Muscle layer of colon (tissue), 2 donors: ENCODE results near the gene KNSTRN.

Experiments used
- H3K27ac ChIP-seq: one replicate; pipeline ENCODE4 v1.7.0; 2013; ENCODE audit warnings: low read depth, mild to moderate bottlenecking, low read length, moderate library complexity
- H3K27me3 ChIP-seq, 2 donors: one replicate each; pipeline ENCODE4 v1.7.0; 2013; ENCODE audit warnings: low read length in 2 of 2, mild to moderate bottlenecking in 2 of 2; ENCODE audit not compliant: insufficient read depth in 2 of 2, control insufficient read depth in 1 of 2
- H3K36me3 ChIP-seq: one replicate; pipeline ENCODE4 v1.7.0; 2013; ENCODE audit warnings: mild to moderate bottlenecking, low read length; ENCODE audit not compliant: insufficient read depth
- H3K4me1 ChIP-seq: one replicate; pipeline ENCODE4 v1.7.0; 2013; ENCODE audit warnings: mild to moderate bottlenecking, low read length; ENCODE audit not compliant: insufficient read depth
- H3K4me3 ChIP-seq, 2 donors: one replicate each; pipeline ENCODE4 v1.7.0; 2013; ENCODE audit warnings: low read length in 2 of 2, low read depth in 1 of 2, mild to moderate bottlenecking in 1 of 2, moderate library complexity in 1 of 2
- H3K9ac ChIP-seq: one replicate; pipeline ENCODE4 v1.7.0; 2013; ENCODE audit warnings: low read length
- H3K9me3 ChIP-seq: one replicate; pipeline ENCODE4 v1.7.0; 2013; ENCODE audit warnings: mild to moderate bottlenecking, low read length
- donor health status: abdominal sarcoma.
- donor health status: Adenocarcinoma of cecum.

The KNSTRN gene

DNA sequence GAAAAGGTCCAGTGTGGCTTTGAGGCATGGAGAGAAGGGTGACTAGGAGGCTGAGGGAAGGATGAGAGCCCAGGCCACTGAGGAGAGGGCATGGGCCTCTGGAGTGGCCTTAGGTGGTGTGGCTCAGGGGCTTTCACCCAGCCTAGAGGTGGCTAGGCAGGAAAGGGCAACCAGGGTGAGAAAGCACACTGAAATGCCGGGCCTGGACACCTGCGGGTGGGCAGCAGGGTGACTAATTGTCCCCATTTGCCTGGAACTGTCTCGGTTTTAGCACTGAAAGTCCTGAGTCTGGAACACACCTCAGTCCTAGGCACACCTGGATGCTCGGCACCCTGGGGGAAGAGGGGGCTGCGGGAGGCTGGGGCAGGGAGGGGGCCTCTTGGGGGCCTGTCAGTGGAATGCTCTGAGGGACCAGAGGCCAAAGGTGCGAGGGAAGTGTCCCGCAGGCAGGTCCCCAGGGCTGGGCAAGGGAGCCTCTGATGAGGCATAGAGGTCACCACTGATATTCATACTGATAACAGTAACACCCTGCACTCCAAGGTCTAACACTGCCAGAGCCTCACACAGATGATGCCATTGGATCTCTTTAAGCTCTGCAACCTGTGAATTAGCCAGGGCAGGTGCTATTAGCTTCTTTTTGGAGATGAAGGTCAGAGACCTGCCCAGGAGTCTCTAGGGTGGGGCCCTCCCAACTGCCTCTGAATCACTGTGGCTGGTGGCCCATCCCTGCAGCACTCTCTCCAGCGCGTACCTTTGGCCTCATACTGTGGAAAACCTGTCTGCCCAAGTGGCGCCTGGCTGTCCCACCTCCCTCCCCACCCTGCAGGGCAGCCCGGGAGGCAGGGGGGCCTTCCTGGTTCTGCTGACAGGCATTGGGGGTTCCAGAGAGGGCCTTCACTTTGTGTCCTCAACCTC, 34.7 kb upstream of the KNSTRN start:
- Histone ChIP-seq H3K36me3 (no peaks in the 10 kb centered on the region), H3K9ac (no peak overlapping the region), H3K4me1 (peaks cover 17% of the 10 kb centered on the region), H3K4me3 (no peak overlapping the region), H3K27me3 (no peaks in the 10 kb centered on the region), H3K9me3 (no peaks in the 10 kb centered on the region), H3K27ac (no peak overlapping the region)

GRCh38 chr15:40348474-40348870, 34.0 kb upstream of the KNSTRN start:
- Histone ChIP-seq H3K27ac (no peak overlapping the region), H3K4me3 (no peak overlapping the region), H3K27me3 (no peaks in the 10 kb centered on the region), H3K9ac (no peak overlapping the region), H3K4me1 (peaks cover 10% of the 10 kb centered on the region), H3K9me3 (no peaks in the 10 kb centered on the region), H3K36me3 (no peaks in the 10 kb centered on the region)

- H3K4me1 ChIP-seq: peaks cover 3% of the 10 kb centered on the region
- no peaks in the 10 kb centered on the region for H3K9me3 ChIP-seq
- H3K36me3 ChIP-seq: no peaks in the 10 kb centered on the region
- H3K9ac ChIP-seq: no peak overlapping the region
- H3K4me3 ChIP-seq: no peak overlapping the region
- no peak overlapping the region for H3K27ac ChIP-seq
- no peaks in the 10 kb centered on the region for H3K27me3 ChIP-seq
These were observed 33.4 kb upstream of the KNSTRN start for GRCh38 chr15:40349163-40349562.

- H3K9ac ChIP-seq: no peak overlapping the region
- no peaks in the 10 kb centered on the region for H3K9me3 ChIP-seq
- no peak overlapping the region for H3K27ac ChIP-seq
These were observed 30.1 kb upstream of the KNSTRN start for GRCh38 chr15:40352281-40352901.

DNA sequence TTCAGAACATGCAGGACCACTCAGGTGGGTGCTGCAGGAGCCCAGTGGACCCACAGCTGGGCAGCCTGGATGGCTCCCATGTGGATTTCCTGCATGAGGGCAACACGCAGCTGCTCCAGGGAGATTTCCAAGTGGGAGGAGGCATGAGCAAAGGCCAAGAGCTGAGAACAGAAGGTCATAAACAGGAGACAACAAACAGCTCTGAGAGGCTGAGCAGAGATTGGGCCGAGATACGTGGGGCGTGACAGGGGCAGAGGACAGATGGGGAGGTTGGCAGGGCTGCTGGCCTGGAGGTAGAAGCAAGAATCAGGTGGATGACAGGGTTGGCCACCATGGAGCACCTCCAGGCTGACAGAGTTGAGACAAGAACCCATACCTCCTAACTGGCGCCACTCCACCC, 28.8 kb upstream of the KNSTRN start:
- Histone ChIP-seq H3K4me3 (no peak overlapping the region), H3K9me3 (no peaks in the 10 kb centered on the region), H3K27me3 (peaks cover 0 to 4% of the 10 kb centered on the region in 2 donors), H3K27ac (no peak overlapping the region), H3K9ac (no peak overlapping the region), H3K4me1 (no peaks in the 10 kb centered on the region), H3K36me3 (no peaks in the 10 kb centered on the region)

More at GRCh38 chr15:40352281-40352901, 30.1 kb upstream of the KNSTRN start:
- H3K27me3 ChIP-seq: no peaks in the 10 kb centered on the region
- H3K4me3 ChIP-seq: no peak overlapping the region
- no peaks in the 10 kb centered on the region for H3K4me1 ChIP-seq
- no peaks in the 10 kb centered on the region for H3K36me3 ChIP-seq

- Histone ChIP-seq H3K27ac (no peak overlapping the region), H3K4me1 (no peaks in the 10 kb centered on the region), H3K9me3 (no peaks in the 10 kb centered on the region), H3K36me3 (no peaks in the 10 kb centered on the region), H3K4me3 (no peak overlapping the region), H3K9ac (no peak overlapping the region), H3K27me3 (peaks cover 0 to 7% of the 10 kb centered on the region in 2 donors)
These were observed 27.9 kb upstream of the KNSTRN start for GRCh38 chr15:40354408-40355171.

GRCh38 chr15:40355976-40356585, 26.4 kb upstream of the KNSTRN start:
- Histone ChIP-seq H3K4me1 (no peaks in the 10 kb centered on the region), H3K9ac (no peak overlapping the region), H3K27me3 (peaks cover 0 to 7% of the 10 kb centered on the region in 2 donors), H3K9me3 (no peaks in the 10 kb centered on the region), H3K36me3 (no peaks in the 10 kb centered on the region), H3K4me3 (no peak overlapping the region), H3K27ac (no peak overlapping the region)

DNA sequence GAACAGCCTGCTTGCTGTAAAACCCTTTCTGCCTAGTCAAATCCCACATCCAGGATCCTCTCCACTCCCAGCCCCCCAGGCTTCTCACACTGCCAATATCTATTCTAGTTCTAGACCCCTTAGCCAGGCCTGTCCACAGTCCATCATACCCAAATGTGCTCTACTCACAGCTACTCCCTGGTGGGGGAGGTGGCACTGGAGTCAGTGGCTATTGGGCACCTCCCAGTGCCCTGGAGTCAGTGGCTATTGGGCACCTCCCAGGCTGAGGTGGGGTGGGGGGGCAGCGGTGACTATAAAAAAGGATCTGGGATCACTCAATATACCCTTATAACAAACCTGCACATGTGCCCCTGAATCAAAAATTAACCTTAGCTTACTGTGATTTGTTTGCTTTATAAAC, 25.3 kb upstream of the KNSTRN start:
- H3K9ac ChIP-seq: no peak overlapping the region
- H3K9me3 ChIP-seq: no peaks in the 10 kb centered on the region
- H3K4me3 ChIP-seq: no peak overlapping the region
- H3K27me3 ChIP-seq: peaks cover 0 to 7% of the 10 kb centered on the region in 2 donors
- no peak overlapping the region for H3K27ac ChIP-seq
- H3K36me3 ChIP-seq: no peaks in the 10 kb centered on the region
- no peaks in the 10 kb centered on the region for H3K4me1 ChIP-seq

- no peaks in the 10 kb centered on the region for H3K4me1 ChIP-seq
- H3K27ac ChIP-seq: no peak within 1 kb of the TSS
- H3K27me3 ChIP-seq: peaks cover 0 to 7% of the 10 kb centered on the region in 2 donors
- H3K4me3 ChIP-seq: peak within 1 kb of the TSS; percentile 57
- H3K9ac ChIP-seq: no peak within 1 kb of the TSS
- no peaks in the 10 kb centered on the region for H3K9me3 ChIP-seq
- no peaks in the 10 kb centered on the region for H3K36me3 ChIP-seq
These were observed 24.6 kb upstream of the KNSTRN start, which contains the start of gene DISP2 for GRCh38 chr15:40357723-40358470. Gene DISP2, plus strand, starts transcription at chr15:40358219. Its CDS starts 103 bp downstream, at chr15:40358322.

GRCh38 chr15:40358471-40359353, 23.8 kb upstream of the KNSTRN start:
- Histone ChIP-seq H3K27ac (no peak overlapping the region), H3K9ac (no peak overlapping the region), H3K36me3 (no peaks in the 10 kb centered on the region), H3K27me3 (peaks cover 0 to 7% of the 10 kb centered on the region in 2 donors), H3K9me3 (no peaks in the 10 kb centered on the region), H3K4me3 (peak overlapping the region; percentile 31 to 57), H3K4me1 (no peaks in the 10 kb centered on the region)
